Loucy (cell line): ENCODE data around the gene IL24.

Experiments used
- EZH2phosphoT487 ChIP-seq: fragments of 200-600 bp; IDR thresholded peaks from 2 replicates; pipeline ENCODE4 v1.6.1; 2018; ENCODE audit warnings: antibody characterized with exemption, mild to moderate bottlenecking, moderate library complexity, borderline replicate concordance
- TF ChIP-seq, protein P1 (sequence below): fragments of 200-600 bp; sonication (generic); conservative IDR thresholded peaks from 2 replicates; pipeline ENCODE4 v1.5.1; 2014; ENCODE audit warnings: mild to moderate bottlenecking, antibody characterized with exemption, low read length

GRCh38 chr1:206859082-206859521 is 38.1 kb upstream of the IL24 start:
- TF ChIP-seq, protein P1, sequence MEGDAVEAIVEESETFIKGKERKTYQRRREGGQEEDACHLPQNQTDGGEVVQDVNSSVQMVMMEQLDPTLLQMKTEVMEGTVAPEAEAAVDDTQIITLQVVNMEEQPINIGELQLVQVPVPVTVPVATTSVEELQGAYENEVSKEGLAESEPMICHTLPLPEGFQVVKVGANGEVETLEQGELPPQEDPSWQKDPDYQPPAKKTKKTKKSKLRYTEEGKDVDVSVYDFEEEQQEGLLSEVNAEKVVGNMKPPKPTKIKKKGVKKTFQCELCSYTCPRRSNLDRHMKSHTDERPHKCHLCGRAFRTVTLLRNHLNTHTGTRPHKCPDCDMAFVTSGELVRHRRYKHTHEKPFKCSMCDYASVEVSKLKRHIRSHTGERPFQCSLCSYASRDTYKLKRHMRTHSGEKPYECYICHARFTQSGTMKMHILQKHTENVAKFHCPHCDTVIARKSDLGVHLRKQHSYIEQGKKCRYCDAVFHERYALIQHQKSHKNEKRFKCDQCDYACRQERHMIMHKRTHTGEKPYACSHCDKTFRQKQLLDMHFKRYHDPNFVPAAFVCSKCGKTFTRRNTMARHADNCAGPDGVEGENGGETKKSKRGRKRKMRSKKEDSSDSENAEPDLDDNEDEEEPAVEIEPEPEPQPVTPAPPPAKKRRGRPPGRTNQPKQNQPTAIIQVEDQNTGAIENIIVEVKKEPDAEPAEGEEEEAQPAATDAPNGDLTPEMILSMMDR, result no peak
- TF ChIP-seq EZH2phosphoT487, result no peak
